Retinal pigment epithelial cell (primary cell): ENCODE data around the gene WDR20.
"Not testable (repeated sequence)": the region's sequence is repeated elsewhere in the genome, so short reads cannot be mapped to it uniquely, and the experiment has no call there.

Experiments used
- DNase-seq: peaks from one replicate; pipeline ENCODE4 v3.0.0-alpha.2; 2010; ENCODE audit warnings: low read depth
- H3K4me3 ChIP-seq: 2 replicates; pipeline ENCODE4 v1.5.1; 2011; ENCODE audit warnings: mild to moderate bottlenecking, low read length, control low read depth, moderate library complexity
- CTCF ChIP-seq: conservative IDR thresholded peaks from 2 replicates; pipeline ENCODE4 v1.5.1; 2011; ENCODE audit warnings: low read depth, low read length, control low read depth, inconsistent platforms

Gene WDR20

DNA sequence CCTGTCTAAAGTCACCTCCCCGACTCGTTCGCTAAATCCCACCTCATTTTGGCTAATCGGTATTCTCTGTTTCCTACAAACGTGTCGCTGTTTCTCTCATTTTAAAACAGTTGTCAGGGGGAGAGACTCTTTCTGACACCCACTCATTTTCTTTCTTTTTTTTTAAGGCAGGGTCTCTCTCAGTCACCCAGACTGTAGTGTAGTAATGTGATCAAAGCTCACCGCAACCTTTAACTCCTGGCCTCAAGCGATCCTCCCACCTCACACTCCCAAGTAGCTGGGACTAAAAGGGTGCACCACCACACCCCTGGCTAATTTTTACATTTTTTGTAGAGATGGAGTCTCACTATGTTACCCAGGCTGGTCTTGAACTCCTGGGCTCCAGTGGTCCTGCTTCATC, 19.1 kb downstream of the WDR20 start:
- H3K4me3 ChIP-seq: no peak overlapping the region
- no peak for DNase-seq
- TF ChIP-seq CTCF: no peak

- DNase-seq: no peak
- no peak overlapping the region for H3K4me3 ChIP-seq
- no peak for TF ChIP-seq CTCF
Measured at GRCh38 chr14:102159841-102160240, 20.1 kb downstream of the WDR20 start.

- TF ChIP-seq CTCF: no peak
- H3K4me3 ChIP-seq: no peak overlapping the region
- DNase-seq: no peak
Measured at GRCh38 chr14:102162487-102162886, 22.8 kb downstream of the WDR20 start.

- no peak for DNase-seq
- TF ChIP-seq CTCF: no peak
- no peak overlapping the region for H3K4me3 ChIP-seq
Measured at GRCh38 chr14:102164241-102164641, 24.5 kb downstream of the WDR20 start.

- DNase-seq: no peak
- no peak for TF ChIP-seq CTCF
- no peak overlapping the region for H3K4me3 ChIP-seq
Measured at GRCh38 chr14:102164965-102165364, 25.3 kb downstream of the WDR20 start.

DNA sequence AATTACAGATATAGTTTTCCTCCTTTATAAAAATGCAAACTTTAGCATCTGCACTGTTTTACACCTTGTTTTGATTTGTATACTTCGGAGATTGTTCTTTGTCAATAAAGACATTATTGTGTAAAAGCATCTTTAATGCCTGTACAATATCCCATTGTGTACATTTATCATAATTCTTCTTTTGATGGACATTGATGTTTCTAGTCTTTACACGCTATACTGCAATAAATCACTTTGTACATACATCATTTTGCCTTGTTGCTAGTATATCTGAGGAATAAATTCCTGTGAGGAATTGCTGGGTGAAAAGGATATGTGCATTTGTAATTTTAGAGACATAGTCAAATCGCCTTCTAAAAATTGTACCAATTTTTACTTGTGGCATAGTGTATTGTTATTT, 30.4 kb downstream of the WDR20 start:
- DNase-seq: no peak
- TF ChIP-seq CTCF: no peak
- no peak overlapping the region for H3K4me3 ChIP-seq

- no peak overlapping the region for H3K4me3 ChIP-seq
- no peak for DNase-seq
- TF ChIP-seq CTCF: no peak
Measured at GRCh38 chr14:102171173-102172020, 31.7 kb downstream of the WDR20 start.

GRCh38 chr14:102172021-102172272, 32.2 kb downstream of the WDR20 start:
- H3K4me3 ChIP-seq, DNase-seq: not testable (repeated sequence)

DNA sequence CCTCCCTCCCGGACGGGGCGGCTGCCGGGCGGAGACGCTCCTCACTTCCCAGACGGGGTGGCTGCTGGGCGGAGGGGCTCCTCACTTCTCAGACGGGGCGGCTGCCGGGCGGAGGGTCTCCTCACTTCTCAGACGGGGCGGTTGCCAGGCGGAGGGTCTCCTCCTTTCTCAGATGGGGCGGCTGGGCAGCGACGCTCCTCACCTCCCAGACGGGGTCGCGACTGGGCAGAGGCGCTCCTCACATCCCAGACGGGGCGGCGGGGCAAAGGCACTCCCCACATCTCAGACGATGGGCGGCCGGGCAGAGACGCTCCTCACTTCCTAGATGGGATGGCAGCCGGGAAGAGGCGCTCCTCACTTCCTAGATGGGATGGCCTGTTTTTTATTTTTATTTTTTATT, 33.0 kb downstream of the WDR20 start:
- DNase-seq, H3K4me3 ChIP-seq: not testable (repeated sequence)
